HG03280 (cell line): Measurements from ENCODE around the gene KIF17.
"Not testable (repeated sequence)": the region's sequence is repeated elsewhere in the genome, so short reads cannot be mapped to it uniquely, and the experiment has no call there.

Source experiments
- ATAC-seq: cut with Tn5 transposase; IDR thresholded peaks from one replicate; pipeline ENCODE4 v1.9.1; 2021; ENCODE audit warnings: mild to moderate bottlenecking, moderate library complexity; ENCODE audit not compliant: unreplicated experiment

Gene KIF17

GRCh38 chr1:20693623-20694022 lies 24.2 kb downstream of the KIF17 start:
- ATAC-seq, result no peak

DNA sequence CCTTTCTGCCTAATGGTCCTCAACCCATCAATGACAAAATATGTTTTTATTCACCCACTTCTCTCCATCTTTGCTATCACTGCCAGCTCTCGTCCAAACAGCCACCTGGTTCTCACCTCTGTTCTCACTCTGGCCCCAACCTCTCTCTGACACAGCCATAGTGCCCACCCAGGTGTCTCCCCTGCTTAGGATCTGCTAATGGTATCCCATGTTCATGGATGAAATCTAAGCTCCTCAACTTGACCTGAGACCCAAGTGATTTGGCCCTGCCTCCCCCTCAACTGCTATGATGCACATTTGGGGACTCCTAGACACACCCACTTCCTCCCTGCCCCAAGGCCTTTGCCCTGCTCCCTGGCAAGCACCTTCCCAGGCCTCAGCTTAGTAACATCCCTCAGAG lies 25.9 kb downstream of the KIF17 start:
- no peak for ATAC-seq

GRCh38 chr1:20689645-20690056 lies 28.2 kb downstream of the KIF17 start:
- no peak for ATAC-seq

DNA sequence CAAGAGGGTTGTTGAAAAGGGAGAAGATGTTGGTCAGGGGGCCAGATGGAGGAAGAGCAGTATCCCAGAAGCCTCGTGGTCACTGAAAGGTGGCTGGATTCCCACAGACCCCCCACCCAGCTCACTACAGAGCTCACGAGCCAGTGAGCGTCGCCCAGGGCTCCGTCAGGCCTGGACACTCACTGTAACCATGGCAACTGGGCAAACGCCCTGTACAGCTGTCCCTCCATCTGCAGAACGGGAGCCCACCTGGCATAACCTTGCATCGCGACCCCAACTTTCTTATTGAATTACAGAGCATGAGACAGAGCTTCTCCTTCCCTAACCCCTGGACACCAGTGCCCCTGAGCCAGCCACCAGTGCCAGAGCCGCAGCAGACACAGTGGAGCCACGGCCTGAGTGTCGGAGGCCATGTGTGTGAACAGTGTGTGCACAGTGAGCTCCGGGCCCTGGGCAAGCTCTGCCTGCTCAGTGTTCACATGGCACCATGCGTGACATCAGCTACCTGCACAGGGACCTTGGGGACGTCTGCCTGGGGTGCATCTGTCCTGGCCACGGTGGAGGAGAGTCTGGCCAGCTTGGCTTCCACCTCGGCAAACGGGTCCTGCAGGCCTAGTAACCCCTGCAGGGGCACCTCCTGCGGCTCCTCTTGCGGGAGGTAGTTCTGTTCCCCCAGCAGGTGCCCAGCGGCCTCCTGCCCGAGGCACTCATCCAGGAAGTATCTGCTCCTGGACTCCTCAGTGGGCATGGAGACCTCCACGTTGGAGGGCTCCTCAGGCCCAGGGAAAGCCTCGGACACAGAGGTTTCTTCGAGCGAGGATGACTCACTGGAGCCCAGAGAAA lies 30.7 kb downstream of the KIF17 start:
- no peak for ATAC-seq

GRCh38 chr1:20685741-20686140 lies 32.1 kb downstream of the KIF17 start:
- no peak for ATAC-seq

DNA sequence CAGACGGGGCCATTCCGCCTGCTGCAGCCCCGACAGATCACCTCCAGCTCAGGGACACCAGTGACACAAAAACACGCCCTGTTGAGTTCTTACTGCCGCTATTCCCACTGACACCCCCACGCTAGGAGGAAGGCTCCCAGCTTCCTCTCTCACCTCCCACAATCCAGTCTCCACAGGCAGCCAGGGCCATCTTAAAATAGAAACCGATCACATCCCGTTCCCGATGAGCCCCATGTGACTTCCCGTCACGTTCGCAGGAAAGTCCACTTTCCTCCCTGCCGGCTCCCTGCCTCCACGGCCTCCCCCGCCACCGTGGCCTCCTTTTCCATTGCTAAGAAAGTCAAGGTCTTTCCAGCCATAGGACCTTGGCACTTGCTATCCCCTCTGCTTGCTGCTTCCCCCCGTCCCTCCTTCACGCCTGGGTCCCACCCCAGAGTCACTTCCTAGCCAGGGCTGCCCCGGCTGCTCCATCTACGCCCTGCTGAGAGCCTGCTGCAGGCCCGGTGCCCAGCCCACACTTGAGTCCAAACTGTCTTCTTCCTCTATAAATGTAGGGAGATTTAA lies 32.6 kb downstream of the KIF17 start:
- no peak for ATAC-seq

GRCh38 chr1:20684651-20685050 lies 33.2 kb downstream of the KIF17 start:
- ATAC-seq, result no peak

- ATAC-seq, result no peak
Measured at GRCh38 chr1:20684050-20684620, 33.7 kb downstream of the KIF17 start.

GRCh38 chr1:20683614-20684013 lies 34.2 kb downstream of the KIF17 start:
- ATAC-seq, result no peak

DNA sequence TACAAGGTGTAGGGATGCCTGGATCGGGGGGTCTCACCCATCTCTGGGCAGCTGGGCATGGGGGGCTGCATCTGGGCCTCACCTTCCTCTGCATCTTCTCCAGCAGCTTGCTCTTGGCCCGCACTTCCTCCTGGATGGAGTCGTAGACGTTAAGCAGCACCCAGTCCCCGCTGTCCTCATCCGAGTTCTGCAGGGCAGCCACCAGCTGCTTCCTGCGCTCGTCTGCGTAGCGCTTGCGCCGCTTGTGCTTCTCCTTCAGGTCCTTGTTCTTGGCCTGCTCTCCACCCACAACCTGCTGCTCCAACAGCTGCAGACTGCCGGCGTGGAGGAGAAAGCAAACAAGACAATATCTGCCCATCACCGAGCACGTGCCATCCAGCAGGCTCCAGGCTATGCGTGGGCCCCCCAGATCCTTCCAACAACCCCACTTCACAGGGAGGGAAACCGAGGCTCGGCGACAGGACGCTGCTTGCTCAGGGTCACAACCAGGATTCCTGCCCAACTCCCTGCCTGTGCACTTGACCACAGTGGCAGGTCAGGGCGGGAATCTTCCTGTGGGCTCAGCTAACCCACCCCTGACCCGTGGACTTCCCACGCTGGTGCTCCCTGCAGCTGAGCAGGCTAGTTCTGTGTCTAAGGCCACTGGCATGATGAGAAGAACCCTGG lies 35.1 kb downstream of the KIF17 start:
- ATAC-seq, result no peak

DNA sequence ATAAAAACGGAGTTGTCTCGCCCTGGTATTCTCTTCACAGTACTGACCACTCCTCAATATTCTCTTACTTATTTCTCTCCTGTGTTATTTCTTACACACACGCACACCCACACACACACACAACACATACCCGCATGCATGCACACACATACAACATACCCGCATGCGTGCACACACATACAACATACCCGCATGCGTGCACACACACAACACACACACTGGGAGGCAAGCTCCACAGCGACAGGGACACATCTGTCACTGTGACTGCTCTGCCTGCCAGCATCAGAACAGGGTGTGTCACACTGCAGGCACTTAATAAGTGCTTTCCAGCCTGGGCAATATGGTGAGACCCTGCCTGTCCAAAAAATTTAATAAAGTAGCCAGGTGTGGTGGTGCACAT lies 35.8 kb downstream of the KIF17 start:
- no peak for ATAC-seq

DNA sequence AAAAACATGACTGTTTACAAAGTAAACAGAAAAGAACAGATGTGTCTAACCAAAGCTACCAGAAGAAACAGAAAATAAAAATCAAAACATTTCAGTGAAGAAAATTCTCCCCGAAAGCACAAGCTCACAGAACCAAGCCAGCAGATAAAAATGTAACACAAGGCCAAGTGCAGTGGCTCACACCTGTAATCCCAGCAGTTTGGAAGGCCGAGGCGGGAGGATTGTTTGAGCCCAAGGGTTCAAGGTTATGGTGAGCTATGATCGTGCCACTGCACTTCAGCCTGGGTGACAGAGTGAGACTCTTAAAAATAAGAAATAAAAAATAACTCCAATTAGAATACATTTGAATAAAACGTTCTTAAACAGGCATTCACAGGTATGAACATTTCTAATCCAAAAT lies 37.5 kb downstream of the KIF17 start:
- ATAC-seq, result no peak

- no peak for ATAC-seq
Measured at GRCh38 chr1:20678599-20678998, 39.2 kb downstream of the KIF17 start.

DNA sequence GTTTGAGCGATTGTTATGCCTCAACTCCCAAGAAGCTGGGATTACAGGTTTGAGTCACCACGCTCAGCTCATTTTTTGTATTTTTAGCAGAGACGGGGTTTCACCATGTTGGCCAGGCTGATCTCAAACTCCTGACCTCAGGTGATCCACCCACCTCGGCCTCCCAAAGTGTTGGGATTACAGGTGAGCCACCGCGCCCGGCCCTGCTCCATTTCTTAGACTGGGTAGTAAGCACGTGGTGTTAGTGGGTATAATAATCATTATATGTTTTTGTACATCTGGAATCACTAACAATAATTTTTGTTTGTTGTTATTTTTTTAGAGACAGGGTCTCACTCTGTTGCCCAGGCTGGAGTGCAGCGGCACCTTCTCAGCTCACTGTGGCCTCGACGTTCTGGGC lies 44.2 kb downstream of the KIF17 start:
- not testable (repeated sequence) for ATAC-seq

DNA sequence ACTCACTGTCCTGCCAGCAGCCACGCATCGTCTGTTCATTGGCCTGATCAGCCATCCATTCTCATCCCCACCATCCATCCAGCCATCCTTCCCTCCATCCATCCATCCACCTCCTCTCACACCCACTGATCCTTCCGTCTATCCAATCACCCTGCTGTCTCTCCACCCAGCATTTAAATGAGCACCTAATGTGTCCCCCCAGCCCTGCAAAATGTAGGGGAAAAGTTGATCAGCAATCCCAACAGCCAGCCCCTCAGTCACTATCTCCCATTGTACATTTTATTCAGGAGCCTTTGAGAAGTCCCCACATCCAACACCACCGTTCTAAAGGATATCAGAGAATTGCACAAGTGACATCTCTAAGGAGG lies 45.6 kb downstream of the KIF17 start:
- no peak for ATAC-seq

- ATAC-seq, result no peak
Measured at GRCh38 chr1:20670936-20671335, 46.9 kb downstream of the KIF17 start.

- ATAC-seq, result no peak
Measured at GRCh38 chr1:20668581-20668980, 49.2 kb downstream of the KIF17 start.

DNA sequence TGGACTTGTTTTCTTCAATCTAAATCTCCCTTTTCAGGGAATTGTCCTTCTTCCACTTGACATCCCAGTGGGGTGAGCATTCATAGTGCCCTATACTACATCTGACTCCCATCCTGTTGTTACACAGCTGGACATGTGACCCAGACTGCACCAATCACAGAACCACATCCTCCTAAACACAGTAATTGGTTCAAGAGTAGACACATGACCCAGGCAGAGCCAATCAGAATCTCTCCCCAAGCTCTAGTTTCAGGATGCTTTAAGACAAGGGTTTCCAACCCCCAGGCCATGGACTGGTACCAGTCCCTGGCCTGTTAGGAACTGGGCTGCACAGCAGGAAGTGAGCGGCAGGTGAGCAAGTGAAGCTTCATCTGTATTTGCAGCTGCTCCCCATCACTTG lies 51.0 kb downstream of the KIF17 start:
- no peak for ATAC-seq

- ATAC-seq, result no peak
Measured at GRCh38 chr1:20666146-20666545, 51.7 kb downstream of the KIF17 start.

DNA sequence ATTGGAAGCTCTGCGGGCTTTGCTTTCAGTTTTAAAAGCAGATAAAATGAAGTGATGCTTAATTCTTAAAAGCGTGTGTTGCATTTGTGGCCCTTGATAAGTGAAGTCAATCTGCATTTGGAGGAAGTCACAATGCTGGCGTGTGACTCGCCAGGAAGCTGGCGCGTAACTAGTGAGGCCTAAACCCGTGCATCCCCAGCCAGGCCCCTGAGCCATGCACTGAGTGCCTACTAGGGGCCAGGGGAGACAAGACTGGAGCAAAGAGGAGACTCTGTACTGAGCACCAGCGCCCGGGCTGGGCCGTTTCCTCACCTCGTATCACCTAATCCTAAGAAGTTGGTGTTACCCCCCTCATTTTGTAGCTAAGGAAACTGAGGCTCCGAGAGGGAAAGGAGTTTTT lies 52.1 kb downstream of the KIF17 start:
- no peak for ATAC-seq

DNA sequence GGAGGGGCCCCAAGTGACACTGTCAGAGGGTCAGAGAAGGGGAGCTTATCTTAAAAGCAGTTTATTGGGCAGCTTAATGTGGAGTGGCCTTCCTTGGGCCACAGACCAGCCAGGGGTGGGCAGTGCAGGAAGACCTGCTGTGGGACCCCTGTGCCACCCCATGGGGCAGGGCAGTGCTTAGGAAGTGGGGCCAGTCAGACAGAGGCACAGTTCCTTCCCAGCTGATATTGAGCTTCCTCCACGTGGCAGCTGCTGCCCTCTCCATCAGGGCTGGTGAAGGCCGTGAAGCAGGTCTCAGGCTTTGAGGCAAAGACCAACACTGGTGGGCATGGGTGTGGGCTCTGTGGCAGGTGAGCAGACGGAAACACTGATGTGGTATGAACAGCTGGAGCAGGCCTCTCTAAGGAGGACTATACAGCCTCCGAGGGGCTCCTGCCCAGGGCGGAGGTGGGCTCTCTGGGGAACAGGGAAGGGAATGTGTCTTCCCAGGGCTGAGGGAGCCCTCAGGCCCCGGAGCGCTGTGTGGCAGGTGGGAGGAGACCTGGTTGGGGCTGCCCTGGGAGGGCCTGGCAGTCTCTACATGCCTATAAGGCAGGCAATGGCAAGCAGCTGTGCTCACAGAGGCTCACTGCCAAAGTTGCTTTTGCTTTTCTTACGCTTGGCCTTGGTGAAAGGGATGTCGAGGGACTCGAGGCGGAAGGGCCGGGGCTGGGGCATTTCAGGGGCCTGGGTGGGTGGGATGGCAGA lies 53.7 kb downstream of the KIF17 start:
- ATAC-seq, result no peak
